GM23338 (cell line): Measurements from ENCODE around the gene ZEB2. TPM values are rescaled to one million over a fixed set of nuclear protein-coding genes. Genes with fewer than 3 reads are reported as not detected.
A peak's percentile ranks its signal among the peaks of the same experiment; 100 is the strongest.

Experiments
- ATAC-seq: fragments of 200-7000 bp; cut with Tn5 transposase; 3 replicates; pipeline ENCODE4 v1.9.1; 2020
- DNase-seq: peaks from one replicate; pipeline ENCODE4 v3.0.0-alpha.2; 2015; ENCODE audit warnings: low spot score
- H2AFZ ChIP-seq: fragments of 200-600 bp; sonication (generic); 2 replicates; pipeline ENCODE4 v1.8.0; 2016; ENCODE audit warnings: antibody characterized with exemption, mild to moderate bottlenecking, moderate library complexity
- H3F3A ChIP-seq: fragments of 200-600 bp; sonication (generic); replicated peaks from 2 replicates; pipeline ENCODE4 v1.8.0; 2017; ENCODE audit warnings: antibody characterized with exemption, mixed run types, low read depth
- H3K27ac ChIP-seq: fragments of 200-600 bp; sonication (generic); 2 replicates; pipeline ENCODE4 v1.6.1; 2016; ENCODE audit warnings: low read depth
- H3K27me3 ChIP-seq: fragments of 200-600 bp; sonication (generic); 2 replicates; pipeline ENCODE4 v1.8.0; 2016; ENCODE audit warnings: mild to moderate bottlenecking, mixed run types, moderate library complexity; ENCODE audit not compliant: insufficient read depth
- H3K36me3 ChIP-seq: fragments of 200-600 bp; sonication (generic); 2 replicates; pipeline ENCODE4 v1.8.0; 2016; ENCODE audit warnings: mild to moderate bottlenecking; ENCODE audit not compliant: insufficient read depth
- H3K4me1 ChIP-seq: fragments of 200-600 bp; sonication (generic); 2 replicates; pipeline ENCODE4 v1.8.0; 2016; ENCODE audit warnings: mild to moderate bottlenecking, moderate library complexity; ENCODE audit not compliant: insufficient read depth
- H3K4me2 ChIP-seq: fragments of 200-600 bp; sonication (generic); 2 replicates; pipeline ENCODE4 v1.7.1; 2017; ENCODE audit warnings: mixed run types
- H3K4me3 ChIP-seq: fragments of 200-600 bp; sonication (generic); 2 replicates; pipeline ENCODE4 v1.6.1; 2016; ENCODE audit warnings: mixed run types
- H3K79me2 ChIP-seq: fragments of 200-600 bp; sonication (generic); replicated peaks from 2 replicates; pipeline ENCODE4 v1.8.0; 2017; ENCODE audit warnings: mild to moderate bottlenecking; ENCODE audit not compliant: insufficient read depth
- H3K9me2 ChIP-seq: fragments of 200-600 bp; sonication (generic); 2 replicates; pipeline ENCODE4 v1.8.0; 2017; ENCODE audit not compliant: insufficient read depth
- H4K20me1 ChIP-seq: fragments of 200-600 bp; sonication (generic); replicated peaks from 2 replicates; pipeline ENCODE4 v1.8.0; 2017; ENCODE audit warnings: mild to moderate bottlenecking; ENCODE audit not compliant: insufficient read depth
- H3K27ac Mint-ChIP-seq: 2 replicates; pipeline ENCODE4 v1.8.0; 2020; ENCODE audit warnings: inconsistent platforms, mild to moderate bottlenecking, moderate library complexity, mixed read lengths
- H3K27me3 Mint-ChIP-seq: 3 replicates; pipeline ENCODE4 v1.8.0; 2022; ENCODE audit warnings: low read depth, mild to moderate bottlenecking, moderate library complexity, mixed read lengths, inconsistent platforms; ENCODE audit not compliant: insufficient read depth, poor library complexity
- H3K36me3 Mint-ChIP-seq: 3 replicates; pipeline ENCODE4 v1.8.0; 2021; ENCODE audit warnings: low read depth, mild to moderate bottlenecking, inconsistent platforms, moderate library complexity, mixed read lengths
- H3K4me1 Mint-ChIP-seq: 3 replicates; pipeline ENCODE4 v1.8.0; 2020; ENCODE audit warnings: mild to moderate bottlenecking, inconsistent platforms, mixed read lengths
- H3K4me3 Mint-ChIP-seq: 3 replicates; pipeline ENCODE4 v1.8.0; 2021; ENCODE audit warnings: moderate library complexity, mild to moderate bottlenecking, inconsistent platforms, mixed read lengths
- H3K9me3 Mint-ChIP-seq: 3 replicates; pipeline ENCODE4 v1.8.0; 2020; ENCODE audit warnings: moderate library complexity, mild to moderate bottlenecking, inconsistent platforms, mixed read lengths
- CREB1 ChIP-seq: fragments of 250-450 bp; sonication (Bioruptor Pico); IDR thresholded peaks from 2 replicates; pipeline ENCODE4 v1.5.0; 2020; ENCODE audit warnings: low read depth, mild to moderate bottlenecking, moderate library complexity
- EZH2 ChIP-seq: fragments of 200-600 bp; sonication (generic); IDR thresholded peaks from one replicate; pipeline ENCODE4 v1.8.0; 2017; ENCODE audit warnings: antibody characterized with exemption, mild to moderate bottlenecking, low read depth; ENCODE audit not compliant: unreplicated experiment
- EZH2phosphoT487 ChIP-seq: fragments of 200-600 bp; sonication (generic); IDR thresholded peaks from one replicate; pipeline ENCODE4 v1.8.1; 2018; ENCODE audit warnings: antibody characterized with exemption; ENCODE audit not compliant: unreplicated experiment
- JUNB ChIP-seq: IDR thresholded peaks from one replicate; pipeline ENCODE4 v1.6.1; 2016; ENCODE audit warnings: antibody characterized with exemption; ENCODE audit not compliant: unreplicated experiment
- NANOG ChIP-seq: IDR thresholded peaks from 2 replicates; pipeline ENCODE4 v1.6.1; 2016; ENCODE audit warnings: antibody characterized with exemption, borderline replicate concordance
- POLR2AphosphoS5 ChIP-seq: IDR thresholded peaks from 2 replicates; pipeline ENCODE4 v1.6.1; 2016; ENCODE audit warnings: antibody characterized with exemption, low read depth
- STAT1 ChIP-seq: IDR thresholded peaks from one replicate; pipeline ENCODE4 v1.6.1; 2016; ENCODE audit warnings: antibody characterized with exemption; ENCODE audit not compliant: unreplicated experiment
- ZNF114 ChIP-seq: fragments of 250-450 bp; sonication (Bioruptor Pico); IDR thresholded peaks from 2 replicates; pipeline ENCODE4 v1.5.0; 2020; ENCODE audit warnings: mild to moderate bottlenecking, moderate library complexity
- ZNF331 ChIP-seq: fragments of 250-450 bp; sonication (Bioruptor Pico); IDR thresholded peaks from 2 replicates; pipeline ENCODE4 v1.5.0; 2020; ENCODE audit warnings: low read depth, mild to moderate bottlenecking, moderate library complexity
- ZNF462 ChIP-seq: fragments of 250-450 bp; sonication (Bioruptor Pico); IDR thresholded peaks from 2 replicates; pipeline ENCODE4 v1.5.0; 2020; ENCODE audit warnings: mild to moderate bottlenecking, moderate library complexity
- polyA plus RNA-seq: library from polyadenylated mRNA; unstranded; fragments of >200 nt; fragmentation: Nextera tagmentation; extraction: Ambion mirVana; gene quantifications from 2 replicates; pipeline ENCODE4 v1.2.1, GENCODE V29; 2016
- total RNA-seq: library from RNA; depleted of rRNA; stranded (reverse); fragments of >200 nt; shearing (Covaris generic); gene quantifications from 2 replicates; pipeline ENCODE4 v1.2.3, GENCODE V29; 2014
- TF ChIP-seq, protein P1 (sequence below), 2 experiments: fragments of 200-600 bp in 1 of 2; sonication (generic) in 1 of 2; conservative IDR thresholded peaks; 2 replicates each; pipeline versions ENCODE4 v1.5.1 to v1.6.1; 2016 to 2017; ENCODE audit warnings: antibody characterized with exemption in 2 of 2, low read depth in 2 of 2, mild to moderate bottlenecking in 2 of 2, moderate library complexity in 1 of 2
- TF ChIP-seq, protein P2 (sequence below): IDR thresholded peaks from one replicate; pipeline ENCODE4 v1.6.1; 2018; ENCODE audit warnings: antibody characterized with exemption; ENCODE audit not compliant: unreplicated experiment
- TF ChIP-seq, protein P3 (sequence below): IDR thresholded peaks from 2 replicates; pipeline ENCODE4 v1.6.1; 2016; ENCODE audit warnings: antibody characterized with exemption

Gene ZEB2
- total and polyA plus RNA-seq, 2 experiments from 2014 or later, result 0.45 TPM; not detected in 1

DNA sequence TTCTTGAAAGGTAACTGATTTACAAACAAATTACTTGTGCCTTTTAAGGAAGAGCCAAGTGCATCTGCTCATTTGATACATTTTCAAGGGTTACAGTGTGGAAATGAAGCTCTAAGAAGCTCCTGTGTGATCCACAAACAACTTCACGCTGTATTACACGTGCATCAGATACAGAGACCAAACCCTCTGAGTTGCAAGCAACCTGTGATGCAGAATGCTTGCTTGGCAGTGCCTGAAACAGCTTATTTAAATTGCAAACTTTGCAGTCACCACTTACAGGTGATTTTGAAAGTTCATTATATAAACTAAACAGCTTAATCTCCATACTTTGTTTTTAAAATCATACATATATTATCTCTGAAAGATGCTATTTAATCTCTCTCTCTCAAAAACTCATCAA lies 50.1 kb downstream of the ZEB2 start:
- no peak for DNase-seq
- Histone ChIP-seq H3K4me2 (peak overlapping the region; percentile 65), H3K27ac (no peak overlapping the region), H3K4me3 (no peak overlapping the region), H3K27me3 (no peaks in the 10 kb centered on the region), H4K20me1 (no peaks in the 10 kb centered on the region), H2AFZ (no peak overlapping the region), H3F3A (no peaks in the 10 kb centered on the region), H3K36me3 (no peaks in the 10 kb centered on the region), H3K79me2 (no peaks in the 10 kb centered on the region), H3K9me2 (no peaks in the 10 kb centered on the region), H3K4me1 (peaks cover 46% of the 10 kb centered on the region)
- Mint-ChIP-seq H3K4me3 (no peak overlapping the region), H3K9me3 (no peaks in the 10 kb centered on the region), H3K4me1 (peaks cover 24% of the 10 kb centered on the region), H3K27me3 (no peaks in the 10 kb centered on the region), H3K36me3 (no peaks in the 10 kb centered on the region), H3K27ac (no peak overlapping the region)
- TF ChIP-seq NANOG (no peak), ZNF462 (CRISPR knock-in tag) (no peak), JUNB (no peak), ZNF331 (CRISPR knock-in tag) (no peak), EZH2 (no peak), CREB1 (CRISPR knock-in tag) (no peak), POLR2AphosphoS5 (no peak), STAT1 (no peak), ZNF114 (CRISPR knock-in tag) (no peak), EZH2phosphoT487 (no peak)
- TF ChIP-seq, protein P1, sequence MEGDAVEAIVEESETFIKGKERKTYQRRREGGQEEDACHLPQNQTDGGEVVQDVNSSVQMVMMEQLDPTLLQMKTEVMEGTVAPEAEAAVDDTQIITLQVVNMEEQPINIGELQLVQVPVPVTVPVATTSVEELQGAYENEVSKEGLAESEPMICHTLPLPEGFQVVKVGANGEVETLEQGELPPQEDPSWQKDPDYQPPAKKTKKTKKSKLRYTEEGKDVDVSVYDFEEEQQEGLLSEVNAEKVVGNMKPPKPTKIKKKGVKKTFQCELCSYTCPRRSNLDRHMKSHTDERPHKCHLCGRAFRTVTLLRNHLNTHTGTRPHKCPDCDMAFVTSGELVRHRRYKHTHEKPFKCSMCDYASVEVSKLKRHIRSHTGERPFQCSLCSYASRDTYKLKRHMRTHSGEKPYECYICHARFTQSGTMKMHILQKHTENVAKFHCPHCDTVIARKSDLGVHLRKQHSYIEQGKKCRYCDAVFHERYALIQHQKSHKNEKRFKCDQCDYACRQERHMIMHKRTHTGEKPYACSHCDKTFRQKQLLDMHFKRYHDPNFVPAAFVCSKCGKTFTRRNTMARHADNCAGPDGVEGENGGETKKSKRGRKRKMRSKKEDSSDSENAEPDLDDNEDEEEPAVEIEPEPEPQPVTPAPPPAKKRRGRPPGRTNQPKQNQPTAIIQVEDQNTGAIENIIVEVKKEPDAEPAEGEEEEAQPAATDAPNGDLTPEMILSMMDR (conservative IDR thresholded peaks at IDR 0.05; ENCODE audit: low read depth in 2 of 2), result no peak
- TF ChIP-seq, protein P2, sequence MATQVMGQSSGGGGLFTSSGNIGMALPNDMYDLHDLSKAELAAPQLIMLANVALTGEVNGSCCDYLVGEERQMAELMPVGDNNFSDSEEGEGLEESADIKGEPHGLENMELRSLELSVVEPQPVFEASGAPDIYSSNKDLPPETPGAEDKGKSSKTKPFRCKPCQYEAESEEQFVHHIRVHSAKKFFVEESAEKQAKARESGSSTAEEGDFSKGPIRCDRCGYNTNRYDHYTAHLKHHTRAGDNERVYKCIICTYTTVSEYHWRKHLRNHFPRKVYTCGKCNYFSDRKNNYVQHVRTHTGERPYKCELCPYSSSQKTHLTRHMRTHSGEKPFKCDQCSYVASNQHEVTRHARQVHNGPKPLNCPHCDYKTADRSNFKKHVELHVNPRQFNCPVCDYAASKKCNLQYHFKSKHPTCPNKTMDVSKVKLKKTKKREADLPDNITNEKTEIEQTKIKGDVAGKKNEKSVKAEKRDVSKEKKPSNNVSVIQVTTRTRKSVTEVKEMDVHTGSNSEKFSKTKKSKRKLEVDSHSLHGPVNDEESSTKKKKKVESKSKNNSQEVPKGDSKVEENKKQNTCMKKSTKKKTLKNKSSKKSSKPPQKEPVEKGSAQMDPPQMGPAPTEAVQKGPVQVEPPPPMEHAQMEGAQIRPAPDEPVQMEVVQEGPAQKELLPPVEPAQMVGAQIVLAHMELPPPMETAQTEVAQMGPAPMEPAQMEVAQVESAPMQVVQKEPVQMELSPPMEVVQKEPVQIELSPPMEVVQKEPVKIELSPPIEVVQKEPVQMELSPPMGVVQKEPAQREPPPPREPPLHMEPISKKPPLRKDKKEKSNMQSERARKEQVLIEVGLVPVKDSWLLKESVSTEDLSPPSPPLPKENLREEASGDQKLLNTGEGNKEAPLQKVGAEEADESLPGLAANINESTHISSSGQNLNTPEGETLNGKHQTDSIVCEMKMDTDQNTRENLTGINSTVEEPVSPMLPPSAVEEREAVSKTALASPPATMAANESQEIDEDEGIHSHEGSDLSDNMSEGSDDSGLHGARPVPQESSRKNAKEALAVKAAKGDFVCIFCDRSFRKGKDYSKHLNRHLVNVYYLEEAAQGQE, result no peak
- TF ChIP-seq, protein P3, sequence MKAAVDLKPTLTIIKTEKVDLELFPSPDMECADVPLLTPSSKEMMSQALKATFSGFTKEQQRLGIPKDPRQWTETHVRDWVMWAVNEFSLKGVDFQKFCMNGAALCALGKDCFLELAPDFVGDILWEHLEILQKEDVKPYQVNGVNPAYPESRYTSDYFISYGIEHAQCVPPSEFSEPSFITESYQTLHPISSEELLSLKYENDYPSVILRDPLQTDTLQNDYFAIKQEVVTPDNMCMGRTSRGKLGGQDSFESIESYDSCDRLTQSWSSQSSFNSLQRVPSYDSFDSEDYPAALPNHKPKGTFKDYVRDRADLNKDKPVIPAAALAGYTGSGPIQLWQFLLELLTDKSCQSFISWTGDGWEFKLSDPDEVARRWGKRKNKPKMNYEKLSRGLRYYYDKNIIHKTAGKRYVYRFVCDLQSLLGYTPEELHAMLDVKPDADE, result no peak
- no peak; the same call in 2 of the 3 replicates for ATAC-seq
